ENCODE results near the gene SRP72. TPM values are rescaled to one million over a fixed set of nuclear protein-coding genes. Genes with fewer than 3 reads are reported as not detected.

SRP72 gene
- total and polyA plus RNA-seq, 2 of the 4 experiments (the other 2 are of a cell fraction) = 73.8 to 123 TPM

DNA sequence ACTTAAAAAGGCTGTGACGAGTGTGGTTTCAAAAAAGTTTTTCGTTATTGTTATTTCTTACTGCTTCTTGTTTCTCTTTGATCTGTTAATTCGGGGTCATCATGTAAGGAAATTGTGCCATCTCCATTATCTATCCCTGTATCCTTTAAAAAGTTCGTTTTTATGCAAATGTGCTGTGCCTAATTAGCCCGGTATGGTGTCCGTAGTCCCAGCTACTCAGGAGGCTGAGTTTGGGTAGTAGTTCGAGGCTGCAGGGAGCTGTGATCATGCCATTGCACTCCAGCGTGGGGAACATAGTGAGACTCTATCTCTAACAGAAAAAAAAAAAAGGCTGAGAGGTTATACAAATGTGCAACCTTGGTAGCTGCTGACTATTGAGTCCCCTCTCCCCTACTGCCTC lies 83.2 kb downstream of the SRP72 start:
- dilution Hi-C loops (cut with HindIII; ENCODE audit: low sequenced_read_pairs, unreplicated experiment) (no loop called here), in situ Hi-C loops (cut with MboI; ENCODE audit: low sequenced_read_pairs) (no loop called here)
- no peak overlapping the region for H3K9ac ChIP-seq (ENCODE audit: low read depth, low read length)

More for the DNA sequence above, 83.2 kb downstream of the SRP72 start:
- Histone ChIP-seq H2AK9ac (replicated peaks; ENCODE audit: low read depth, low read length, poor library complexity) (no peak overlapping the region), H3K9me3 (ENCODE audit: control insufficient read depth, insufficient read depth, low read length) (no peaks in the 10 kb centered on the region), H2AK5ac (ENCODE audit: low read depth, low read length) (no peak overlapping the region), H3K23ac (ENCODE audit: low read depth, low read length) (peak overlapping the region; percentile 80; the same call in 1 of the 2 replicates), H3K4me3 (ENCODE audit: insufficient read depth, low read depth, low read length) (no peak overlapping the region), H3K18ac (ENCODE audit: low read depth, low read length) (no peak overlapping the region), H2BK120ac (ENCODE audit: low read depth, low read length) (no peak overlapping the region), H4K5ac (ENCODE audit: low read depth, low read length) (no peak overlapping the region), H3K14ac (replicated peaks; ENCODE audit: low read depth, low read length) (no peak overlapping the region), H3K9me1 (ENCODE audit: insufficient read depth, low read length) (no peaks in the 10 kb centered on the region), H2AFZ (replicated peaks; ENCODE audit: low read length, poor library complexity) (no peak overlapping the region), H3K56ac (ENCODE audit: extremely low read depth, insufficient read depth, low read length) (no peak overlapping the region), H2BK20ac (ENCODE audit: low read depth, low read length) (no peak overlapping the region), H3K4ac (ENCODE audit: low read depth, low read length) (no peak overlapping the region), H3K79me1 (ENCODE audit: low read depth in 1 of 2, low read length in 2 of 2) (no peaks in the 10 kb centered on the region), H4K8ac (ENCODE audit: low read depth in 2 of 2, low read length in 2 of 2) (no peak overlapping the region), H2BK5ac (ENCODE audit: low read depth, low read length, poor library complexity, severe bottlenecking) (no peak overlapping the region), H3K4me2 (ENCODE audit: low read depth, low read length) (no peak overlapping the region), H3K27ac (ENCODE audit: insufficient read depth, low read length) (no peak overlapping the region), H3K4me1 (ENCODE audit: control insufficient read depth, insufficient read depth, low read length) (no peaks in the 10 kb centered on the region), H4K20me1 (ENCODE audit: insufficient read depth, low read length) (no peaks in the 10 kb centered on the region), H3K36me3 (ENCODE audit: control insufficient read depth, insufficient read depth, low read length) (no peaks in the 10 kb centered on the region), H2BK15ac (ENCODE audit: low read depth, low read length) (no peak overlapping the region), H4K91ac (ENCODE audit: insufficient read depth, low read depth, low read length) (no peak overlapping the region), H3K27me3 (ENCODE audit: control insufficient read depth, insufficient read depth, low read length) (no peaks in the 10 kb centered on the region)
- POLR2A ChIA-PET (ENCODE audit: unreplicated experiment) = no interaction called here
- no CpG with 5 or more reads among the region's 8 CpGs for WGBS, 2 experiments (ENCODE audit: extremely low coverage in 2 of 2, insufficient read length in 1 of 2)
- DNase-seq (no peak), ATAC-seq (ENCODE audit: low read depth) (no peak)
- TF ChIP-seq MXI1 (IDR thresholded peaks at IDR 0.05; ENCODE audit: borderline replicate concordance, low read depth, low read length) = no peak
- TF ChIP-seq BHLHE40 (IDR thresholded peaks at IDR 0.05; ENCODE audit: low read depth, low read length) = no peak
- no peak for TF ChIP-seq NFE2L2 (IDR thresholded peaks at IDR 0.05; ENCODE audit: low read depth, low read length)
- no peak for TF ChIP-seq FOS (IDR thresholded peaks at IDR 0.05; ENCODE audit: low read depth, low read length)
- no peak for TF ChIP-seq MAZ (IDR thresholded peaks at IDR 0.05; ENCODE audit: borderline replicate concordance, low read depth, low read length)
- TF ChIP-seq SMC3 (IDR thresholded peaks at IDR 0.05; ENCODE audit: low read depth, low read length) = no peak
- no peak for TF ChIP-seq POLR2A (IDR thresholded peaks at IDR 0.05; ENCODE audit: low read depth, low read length)
- TF ChIP-seq, protein P1, sequence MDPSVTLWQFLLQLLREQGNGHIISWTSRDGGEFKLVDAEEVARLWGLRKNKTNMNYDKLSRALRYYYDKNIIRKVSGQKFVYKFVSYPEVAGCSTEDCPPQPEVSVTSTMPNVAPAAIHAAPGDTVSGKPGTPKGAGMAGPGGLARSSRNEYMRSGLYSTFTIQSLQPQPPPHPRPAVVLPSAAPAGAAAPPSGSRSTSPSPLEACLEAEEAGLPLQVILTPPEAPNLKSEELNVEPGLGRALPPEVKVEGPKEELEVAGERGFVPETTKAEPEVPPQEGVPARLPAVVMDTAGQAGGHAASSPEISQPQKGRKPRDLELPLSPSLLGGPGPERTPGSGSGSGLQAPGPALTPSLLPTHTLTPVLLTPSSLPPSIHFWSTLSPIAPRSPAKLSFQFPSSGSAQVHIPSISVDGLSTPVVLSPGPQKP (IDR thresholded peaks at IDR 0.05; ENCODE audit: borderline replicate concordance, low read depth, low read length) = no peak
- TF ChIP-seq, protein P2, sequence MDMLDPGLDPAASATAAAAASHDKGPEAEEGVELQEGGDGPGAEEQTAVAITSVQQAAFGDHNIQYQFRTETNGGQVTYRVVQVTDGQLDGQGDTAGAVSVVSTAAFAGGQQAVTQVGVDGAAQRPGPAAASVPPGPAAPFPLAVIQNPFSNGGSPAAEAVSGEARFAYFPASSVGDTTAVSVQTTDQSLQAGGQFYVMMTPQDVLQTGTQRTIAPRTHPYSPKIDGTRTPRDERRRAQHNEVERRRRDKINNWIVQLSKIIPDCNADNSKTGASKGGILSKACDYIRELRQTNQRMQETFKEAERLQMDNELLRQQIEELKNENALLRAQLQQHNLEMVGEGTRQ (IDR thresholded peaks at IDR 0.05; ENCODE audit: low read depth, low read length) = no peak
- intact Hi-C loops (cut with micrococcal nuclease) = no loop called here
- CTCF ChIA-PET = no interaction called here
- BruUV-seq (replicated peaks) = no TSS peak

Data from IMR-90 (cell line).